ENCODE results near the gene MS4A1. TPM values are rescaled to one million over a fixed set of nuclear protein-coding genes. Genes with fewer than 3 reads are reported as not detected.

Gene MS4A1
- total and polyA plus RNA-seq, 2 of the 4 experiments (the other 2 are of a cell fraction) = not detected

- TF ChIP-seq ELK1 (IDR thresholded peaks at IDR 0.05; ENCODE audit: borderline replicate concordance, low read depth, low read length) (no peak), NFE2L2 (IDR thresholded peaks at IDR 0.05; ENCODE audit: low read depth, low read length) (no peak), MAFK (IDR thresholded peaks at IDR 0.05; ENCODE audit: low read depth, low read length) (no peak), MAZ (IDR thresholded peaks at IDR 0.05; ENCODE audit: borderline replicate concordance, low read depth, low read length) (no peak)
Measured at GRCh38 chr11:60515144-60515855, 59.7 kb downstream of the MS4A1 start, which contains the start of gene MS4A13 (continued).

Other genes starting within 250 kb of the MS4A1 start
- gene MS4A4E, start 212.7 kb upstream of the MS4A1 start, total RNA-seq (2012; rRNA removed) = not detected in 2 replicates
- gene MS4A4E, start 212.7 kb upstream of the MS4A1 start, polyA plus RNA-seq (2012; rRNA removed) = not detected in 2 replicates
- not detected in 2 replicates for gene MS4A4A, start 175.2 kb upstream of the MS4A1 start, total RNA-seq (2012; rRNA removed)
- not detected in 2 replicates for gene MS4A4A, start 175.2 kb upstream of the MS4A1 start, polyA plus RNA-seq (2012; rRNA removed)
- gene MS4A6E, start 128.6 kb upstream of the MS4A1 start, total RNA-seq (2012; rRNA removed) = not detected in 2 replicates
- not detected in 2 replicates for gene MS4A6E, start 128.6 kb upstream of the MS4A1 start, polyA plus RNA-seq (2012; rRNA removed)
- gene MS4A7, start 77.3 kb upstream of the MS4A1 start, total RNA-seq (2012; rRNA removed) = not detected in 2 replicates
- not detected in 2 replicates for gene MS4A7, start 77.3 kb upstream of the MS4A1 start, polyA plus RNA-seq (2012; rRNA removed)
- gene MS4A14, start 59.4 kb upstream of the MS4A1 start, total RNA-seq (2012; rRNA removed) = not detected in 2 replicates
- gene MS4A14, start 59.4 kb upstream of the MS4A1 start, polyA plus RNA-seq (2012; rRNA removed) = not detected in 2 replicates
- gene MS4A5, start 26.3 kb upstream of the MS4A1 start, total RNA-seq (2012; rRNA removed) = not detected in 2 replicates
- not detected in 2 replicates for gene MS4A5, start 26.3 kb upstream of the MS4A1 start, polyA plus RNA-seq (2012; rRNA removed)
- gene MS4A12, start 36.9 kb downstream of the MS4A1 start, total RNA-seq (2012; rRNA removed) = not detected in 2 replicates
- gene MS4A12, start 36.9 kb downstream of the MS4A1 start, polyA plus RNA-seq (2012; rRNA removed) = not detected in 2 replicates
- not detected in 2 replicates for gene MS4A13, start 59.5 kb downstream of the MS4A1 start, total RNA-seq (2012; rRNA removed)
- not detected in 2 replicates for gene MS4A13, start 59.5 kb downstream of the MS4A1 start, polyA plus RNA-seq (2012; rRNA removed)
- gene MS4A8, start 243.8 kb downstream of the MS4A1 start, total RNA-seq (2012; rRNA removed) = not detected in 2 replicates
- not detected in 2 replicates for gene MS4A8, start 243.8 kb downstream of the MS4A1 start, polyA plus RNA-seq (2012; rRNA removed)